Heart left ventricle (tissue), 16 donors: ENCODE data around the gene ZNF775. TPM values are rescaled to one million over a fixed set of nuclear protein-coding genes. Genes with fewer than 3 reads are reported as not detected.

Experiments used
- ATAC-seq, 4 donors: fragments of 200-7000 bp; cut with Tn5 transposase; one replicate each; pipeline ENCODE4 v1.9.1; 2020 to 2022; ENCODE audit warnings: moderate library complexity in 4 of 4, mild to moderate bottlenecking in 3 of 4, moderate number of reproducible peaks in 1 of 4
- DNase-seq, 5 donors: peaks; one replicate each; pipeline ENCODE4 v3.0.0-alpha.2; 2020
- H3K27ac ChIP-seq, 12 donors: fragments of 200-600 bp; sonication (generic) in 4 of 12; one replicate each; pipeline versions ENCODE4 v1.5.0 to v1.8.0; 2016 to 2022; ENCODE audit warnings: mild to moderate bottlenecking in 2 of 12
- H3K27me3 ChIP-seq, 9 donors: fragments of 200-600 bp; sonication (generic) in 2 of 9; one replicate each; pipeline versions ENCODE4 v1.5.1 to v1.8.0; 2016 to 2022; ENCODE audit warnings: mild to moderate bottlenecking in 3 of 9
- H3K36me3 ChIP-seq, 9 donors: fragments of 200-600 bp; sonication (generic) in 2 of 9; one replicate each; pipeline versions ENCODE4 v1.5.0 to v1.8.0; 2018 to 2022; ENCODE audit warnings: mild to moderate bottlenecking in 2 of 9
- H3K4me1 ChIP-seq, 12 donors: fragments of 200-600 bp; sonication (generic) in 4 of 12; one replicate each; pipeline versions ENCODE4 v1.5.0 to v1.8.0; 2016 to 2022; ENCODE audit warnings: mild to moderate bottlenecking in 3 of 12
- H3K4me3 ChIP-seq, 12 donors: fragments of 200-600 bp; sonication (generic) in 4 of 12; one replicate each; pipeline versions ENCODE4 v1.5.0 to v1.8.0; 2017 to 2022; ENCODE audit warnings: mild to moderate bottlenecking in 9 of 12, moderate library complexity in 4 of 12
- H3K9me3 ChIP-seq, 12 donors: fragments of 200-600 bp; sonication (generic) in 4 of 12; one replicate each; pipeline versions ENCODE4 v1.5.0 to v1.8.0; 2016 to 2022; ENCODE audit warnings: mild to moderate bottlenecking in 1 of 12
- POLR2A ChIP-seq, 2 donors: fragments of 450-650 bp; IDR thresholded peaks; one replicate each; pipeline ENCODE4 v1.6.1; 2017; ENCODE audit warnings: antibody characterized with exemption in 2 of 2, mild to moderate bottlenecking in 2 of 2, moderate library complexity in 2 of 2
- WGBS, 4 donors: extraction: QIAGEN DNeasy Blood & Tissue Kit in 2 of 4; methylation state at CpG; one replicate each; pipeline versions ENCODE4 v1.1.5 to v1.1.7; 2013 to 2018; 5-methylcytosine and 5-hydroxymethylcytosine counted together
- intact Hi-C, 10 donors: fragments of 100-400 bp; cut with DNase I; formaldehyde crosslinking; loops; one replicate each; pipeline versions ENCODE4 v1.11.1 to v1.14.2; 2022
- polyA plus RNA-seq, 2 donors: library from polyadenylated mRNA; stranded (reverse); fragments of 200-250 nt; gene quantifications; one replicate each; pipeline ENCODE4 v1.2.3, GENCODE V29; 2013
- total RNA-seq, 9 donors: library from RNA; depleted of rRNA in 2 of 9; stranded (reverse); fragments of >200 nt in 2 of 9; fragmentation: NEBNext Ultra II Directional in 3 of 9; extraction: Animal tissue kit (Norgen Biotek cat#: 25700) in 3 of 9; gene quantifications; one replicate each; pipeline versions ENCODE4 v1.1.0 to v1.2.4, GENCODE V29; 2016 to 2023
- TF ChIP-seq, protein P1 (sequence below), 12 donors: fragments of 200-600 bp; sonication (generic) in 4 of 12; IDR thresholded peaks; one replicate each; pipeline versions ENCODE4 v1.5.0 to v1.8.0; 2018 to 2022; ENCODE audit warnings: antibody characterized with exemption in 12 of 12, mild to moderate bottlenecking in 5 of 12
- donor health status: ischemic (EF 13 %, LVEDD 7.1; RV severe dilation, severe dysfunction).
- donor health status: healthy with polysubstance abuse.
- donor health status: DM: no; HTN: yes; CAD: no.
- donor health status: DM: no; HTN: no; CAD: no.
- donor health status: ischemic (EF 25% LVEDD 6.9; RV normal size, moderate dysfunction).
- donor health status: ischemic (EF 25% LVEDD 5.7; RV mildly dilated, moderate dysfunction).
- donor health status: healthy.
- donor health status: DM: yes; HTN: yes; CAD: no.
- donor health status: ischemic (EF 35%, LVEDD 5.7; RV mildly dilated, moderate dysfunction).
- donor health status: nonischemic (EF 11% LVEDD 7.7; RV severe dilation, severe dysfunction).
- donor health status: DM: yes; HTN: yes; CAD: no.
- donor health status: PGD.
- donor health status: ischemic (EF 29% LVEDD 5.4; RV normal size, mild dysfunction).
- donor health status: nonischemic (EF 23%, LVEDD 6.1; RV moderate dilation, normal function).

ZNF775 gene
- total and polyA plus RNA-seq, 11 donors, result 1.8 to 5.0 (median 3.3) TPM

DNA sequence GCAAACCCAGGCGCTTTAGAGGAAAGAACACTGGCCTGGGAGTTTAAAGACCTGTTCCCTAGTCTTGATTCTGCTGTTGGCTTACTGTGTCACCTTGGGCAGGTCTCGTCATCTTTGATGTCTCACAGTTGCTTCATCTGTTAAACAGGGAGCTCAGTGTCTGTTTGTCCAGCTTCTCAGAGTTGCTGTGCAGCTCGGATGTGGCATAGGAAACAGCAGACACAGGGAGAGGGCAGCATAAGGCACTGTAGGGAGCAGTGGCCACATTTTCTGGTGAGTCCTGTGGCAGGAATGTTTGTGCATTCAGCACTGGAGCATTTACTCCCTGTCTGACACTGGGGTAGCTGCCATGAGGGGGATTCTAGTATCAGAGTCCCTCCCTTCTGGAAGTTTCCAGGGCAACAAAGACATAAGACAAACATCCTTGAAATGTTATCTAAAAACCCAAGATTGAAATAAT is 8.5 kb upstream of the ZNF775 start:
- Histone ChIP-seq H3K9me3 (no peaks in the 10 kb centered on the region), H3K27me3 (no peaks in the 10 kb centered on the region), H3K4me3 (peak overlapping the region in 2 of 12 donors; percentile 92 to 97), H3K27ac (peak overlapping the region in 9 of 12 donors; percentile 90 to 99 (median 97)), H3K36me3 (peaks cover 0 to 47% (median 41%) of the 10 kb centered on the region in 9 donors), H3K4me1 (peaks cover 2 to 53% (median 35%) of the 10 kb centered on the region in 12 donors)
- TF ChIP-seq, protein P1, sequence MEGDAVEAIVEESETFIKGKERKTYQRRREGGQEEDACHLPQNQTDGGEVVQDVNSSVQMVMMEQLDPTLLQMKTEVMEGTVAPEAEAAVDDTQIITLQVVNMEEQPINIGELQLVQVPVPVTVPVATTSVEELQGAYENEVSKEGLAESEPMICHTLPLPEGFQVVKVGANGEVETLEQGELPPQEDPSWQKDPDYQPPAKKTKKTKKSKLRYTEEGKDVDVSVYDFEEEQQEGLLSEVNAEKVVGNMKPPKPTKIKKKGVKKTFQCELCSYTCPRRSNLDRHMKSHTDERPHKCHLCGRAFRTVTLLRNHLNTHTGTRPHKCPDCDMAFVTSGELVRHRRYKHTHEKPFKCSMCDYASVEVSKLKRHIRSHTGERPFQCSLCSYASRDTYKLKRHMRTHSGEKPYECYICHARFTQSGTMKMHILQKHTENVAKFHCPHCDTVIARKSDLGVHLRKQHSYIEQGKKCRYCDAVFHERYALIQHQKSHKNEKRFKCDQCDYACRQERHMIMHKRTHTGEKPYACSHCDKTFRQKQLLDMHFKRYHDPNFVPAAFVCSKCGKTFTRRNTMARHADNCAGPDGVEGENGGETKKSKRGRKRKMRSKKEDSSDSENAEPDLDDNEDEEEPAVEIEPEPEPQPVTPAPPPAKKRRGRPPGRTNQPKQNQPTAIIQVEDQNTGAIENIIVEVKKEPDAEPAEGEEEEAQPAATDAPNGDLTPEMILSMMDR (IDR thresholded peaks at IDR 0.05), result no peak
- TF ChIP-seq POLR2A (IDR thresholded peaks at IDR 0.05), result no peak
- intact Hi-C loops, result loop anchor here in 1 of 10 donors (5.0 kb wide), 1 partner anchor 37 kb away; a partner anchor contains a TSS
- 67 to 73% (median 69%) methylated on average over 3 of the region's 3 CpGs for WGBS, 4 donors
- DNase-seq (no peak), ATAC-seq (no peak)

DNA sequence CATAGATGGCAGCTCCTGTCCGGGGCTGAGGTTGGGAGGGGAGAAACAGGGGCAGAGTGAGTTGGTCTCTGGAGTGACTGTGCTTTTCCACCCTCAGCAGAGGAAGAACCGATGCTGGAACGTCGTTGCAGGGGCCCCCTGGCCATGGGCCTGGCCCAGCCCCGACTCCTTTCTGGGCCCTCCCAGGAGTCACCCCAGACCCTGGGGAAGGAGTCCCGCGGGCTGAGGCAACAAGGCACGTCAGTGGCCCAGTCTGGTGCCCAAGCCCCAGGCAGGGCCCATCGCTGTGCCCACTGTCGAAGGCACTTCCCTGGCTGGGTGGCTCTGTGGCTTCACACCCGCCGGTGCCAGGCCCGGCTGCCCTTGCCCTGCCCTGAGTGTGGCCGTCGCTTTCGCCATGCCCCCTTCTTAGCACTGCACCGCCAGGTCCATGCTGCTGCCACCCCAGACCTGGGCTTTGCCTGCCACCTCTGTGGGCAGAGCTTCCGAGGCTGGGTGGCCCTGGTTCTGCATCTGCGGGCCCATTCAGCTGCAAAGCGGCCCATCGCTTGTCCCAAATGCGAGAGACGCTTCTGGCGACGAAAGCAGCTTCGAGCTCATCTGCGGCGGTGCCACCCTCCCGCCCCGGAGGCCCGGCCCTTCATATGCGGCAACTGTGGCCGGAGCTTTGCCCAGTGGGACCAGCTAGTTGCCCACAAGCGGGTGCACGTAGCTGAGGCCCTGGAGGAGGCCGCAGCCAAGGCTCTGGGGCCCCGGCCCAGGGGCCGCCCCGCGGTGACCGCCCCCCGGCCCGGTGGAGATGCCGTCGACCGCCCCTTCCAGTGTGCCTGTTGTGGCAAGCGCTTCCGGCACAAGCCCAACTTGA is 7.8 kb upstream of the ZNF775 start:
- no peak overlapping the region for H3K4me3 ChIP-seq

DNA sequence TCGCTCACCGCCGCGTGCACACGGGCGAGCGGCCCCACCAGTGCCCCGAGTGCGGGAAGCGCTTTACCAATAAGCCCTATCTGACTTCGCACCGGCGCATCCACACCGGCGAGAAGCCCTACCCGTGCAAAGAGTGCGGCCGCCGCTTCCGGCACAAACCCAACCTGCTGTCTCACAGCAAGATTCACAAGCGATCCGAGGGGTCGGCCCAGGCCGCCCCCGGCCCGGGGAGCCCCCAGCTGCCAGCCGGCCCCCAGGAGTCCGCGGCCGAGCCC is 7.2 kb upstream of the ZNF775 start:
- Histone ChIP-seq H3K36me3 (peaks cover 0 to 47% (median 41%) of the 10 kb centered on the region in 9 donors), H3K27me3 (no peaks in the 10 kb centered on the region), H3K27ac (no peak overlapping the region), H3K4me1 (peaks cover 2 to 53% (median 32%) of the 10 kb centered on the region in 12 donors), H3K9me3 (no peaks in the 10 kb centered on the region), H3K4me3 (no peak overlapping the region)
- 92 to 99% (median 94%) methylated on average over 24 to 30 of the region's 30 CpGs for WGBS, 4 donors
- ATAC-seq (no peak), DNase-seq (no peak)
- TF ChIP-seq, protein P1 (IDR thresholded peaks at IDR 0.05), result no peak
- TF ChIP-seq POLR2A (IDR thresholded peaks at IDR 0.05), result no peak
- intact Hi-C loops, result loop anchor here in 1 of 10 donors (5.0 kb wide), 1 partner anchor 35 kb away; a partner anchor contains a TSS

More for the DNA sequence above, 7.8 kb upstream of the ZNF775 start:
- Histone ChIP-seq H3K4me1 (peaks cover 2 to 53% (median 32%) of the 10 kb centered on the region in 12 donors), H3K36me3 (peaks cover 0 to 47% (median 41%) of the 10 kb centered on the region in 9 donors), H3K9me3 (no peaks in the 10 kb centered on the region), H3K27me3 (no peaks in the 10 kb centered on the region), H3K27ac (peak overlapping the region in 3 of 12 donors; percentile 97 to 98 (median 97))
- intact Hi-C loops, result loop anchor here in 1 of 10 donors (5.0 kb wide), 1 partner anchor 36 kb away; a partner anchor contains a TSS
- no peak for ATAC-seq
- DNase-seq, result no peak
- WGBS, 4 donors, result 81 to 89% (median 87%) methylated on average over 20 to 48 of the region's 48 CpGs
- TF ChIP-seq, protein P1 (IDR thresholded peaks at IDR 0.05), result no peak
- no peak for TF ChIP-seq POLR2A (IDR thresholded peaks at IDR 0.05)
